ENCODE results near the gene TMTC2.
"Not testable (repeated sequence)": the region's sequence is repeated elsewhere in the genome, so short reads cannot be mapped to it uniquely, and the experiment has no call there.

TMTC2 gene

DNA sequence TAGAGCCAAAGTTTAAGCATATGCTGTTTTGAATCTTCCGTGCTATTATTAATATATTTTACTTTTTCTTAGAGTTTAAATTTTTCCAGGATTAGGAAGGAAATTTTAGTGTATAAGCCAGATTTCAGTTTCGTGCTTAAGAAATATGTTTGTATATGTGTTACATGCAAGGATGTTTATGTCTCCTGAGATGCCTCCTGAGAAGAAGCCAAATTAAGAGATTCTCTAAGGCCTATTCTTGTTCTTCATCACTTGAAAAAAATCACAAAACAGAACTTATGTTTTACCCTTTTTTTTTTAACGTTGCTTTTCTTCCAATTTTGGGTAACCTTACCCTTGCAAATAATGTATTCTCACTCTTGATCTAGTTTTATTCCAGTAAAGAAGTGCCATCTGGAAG, 412.7 kb downstream of the TMTC2 start:
- H3K27me3 ChIP-seq (ENCODE audit: control insufficient read depth, insufficient read depth, low read length), result no peaks in the 10 kb centered on the region
- no peak overlapping the region for H3K4me3 ChIP-seq (ENCODE audit: low read length)
- H3K9ac ChIP-seq (ENCODE audit: low read depth, low read length), result no peak overlapping the region

DNA sequence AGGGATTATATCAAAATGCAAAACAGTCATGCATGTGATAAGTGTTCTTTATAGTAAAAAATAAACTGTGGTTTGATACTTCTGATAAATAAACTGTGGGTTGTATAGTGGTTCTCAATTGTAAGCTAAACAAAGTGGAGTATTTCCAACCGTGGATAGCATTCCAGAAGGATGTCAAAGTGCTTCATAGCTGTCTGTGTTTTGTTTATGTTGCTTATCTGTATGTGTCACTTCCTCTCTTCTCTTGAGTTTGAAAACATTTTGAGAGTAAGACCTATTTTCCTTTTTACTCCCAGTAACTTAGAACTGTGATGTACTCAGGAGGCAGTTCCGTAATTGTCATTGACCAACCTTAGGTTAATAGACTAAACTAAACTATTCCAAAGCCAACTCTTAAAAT, 415.8 kb downstream of the TMTC2 start:
- H3K9ac ChIP-seq (ENCODE audit: low read depth, low read length), result no peak overlapping the region
- no peaks in the 10 kb centered on the region for H3K27me3 ChIP-seq (ENCODE audit: control insufficient read depth, insufficient read depth, low read length)
- no peaks in the 10 kb centered on the region for H3K9me3 ChIP-seq (replicated peaks; ENCODE audit: low read length)
- no peak overlapping the region for H3K4me3 ChIP-seq (ENCODE audit: low read length)
- no peaks in the 10 kb centered on the region for H3K36me3 ChIP-seq (ENCODE audit: insufficient read depth, low read length)
- no peak overlapping the region for H3K4me2 ChIP-seq (ENCODE audit: low read length)
- peaks cover 3% of the 10 kb centered on the region for H3K4me1 ChIP-seq (ENCODE audit: control insufficient read depth, insufficient read depth, low read length)

More for the DNA sequence above, 412.7 kb downstream of the TMTC2 start:
- Histone ChIP-seq H3K9me3 (replicated peaks; ENCODE audit: low read length) (no peaks in the 10 kb centered on the region), H3K4me1 (ENCODE audit: control insufficient read depth, insufficient read depth, low read length) (peaks cover 3% of the 10 kb centered on the region), H3K4me2 (ENCODE audit: low read length) (no peak overlapping the region), H3K36me3 (ENCODE audit: insufficient read depth, low read length) (no peaks in the 10 kb centered on the region)

DNA sequence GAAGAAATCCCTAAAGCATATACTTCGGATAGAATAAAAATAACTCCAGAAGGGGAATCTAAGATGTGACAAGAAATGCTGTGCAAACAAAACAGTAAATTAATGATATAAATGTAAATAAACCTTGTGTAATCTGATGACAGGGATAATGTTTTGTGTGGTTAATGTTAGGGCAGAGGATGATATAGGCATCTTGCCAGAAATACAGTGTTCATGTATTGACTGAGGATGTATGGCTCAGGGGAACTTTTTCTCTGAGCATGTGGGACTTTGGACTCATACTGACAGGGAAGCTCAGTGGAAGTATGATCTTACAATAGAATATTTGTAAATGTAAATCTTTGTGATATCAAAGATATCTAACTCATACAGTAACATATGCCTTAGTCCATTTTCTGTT, 420.2 kb downstream of the TMTC2 start:
- H3K9ac ChIP-seq (ENCODE audit: low read depth, low read length), result no peak overlapping the region

DNA sequence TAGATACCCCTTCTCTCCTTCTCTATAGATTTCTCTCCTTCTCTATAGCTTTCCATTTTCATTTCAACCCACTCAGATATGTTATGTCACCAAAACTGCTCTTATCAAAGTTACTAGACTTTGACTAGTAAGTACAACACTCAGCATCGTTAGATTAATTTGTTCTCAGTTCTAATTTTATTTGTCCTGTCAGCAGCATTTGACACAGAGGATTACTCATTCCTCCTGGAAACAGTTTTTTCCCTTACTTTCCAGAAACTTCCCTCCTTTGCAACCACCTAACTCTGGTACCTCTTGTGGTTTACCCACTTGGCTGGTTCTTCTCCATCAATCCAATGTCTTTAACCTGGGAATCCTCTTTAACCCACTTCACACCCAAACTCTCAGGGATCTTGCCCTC, 423.7 kb downstream of the TMTC2 start:
- no peaks in the 10 kb centered on the region for H3K27me3 ChIP-seq (ENCODE audit: control insufficient read depth, insufficient read depth, low read length)
- H3K9ac ChIP-seq (ENCODE audit: low read depth, low read length), result no peak overlapping the region
- H3K9me3 ChIP-seq (replicated peaks; ENCODE audit: low read length), result no peaks in the 10 kb centered on the region
- H3K36me3 ChIP-seq (ENCODE audit: insufficient read depth, low read length), result no peaks in the 10 kb centered on the region
- H3K4me3 ChIP-seq (ENCODE audit: low read length), result no peak overlapping the region
- no peak overlapping the region for H3K4me2 ChIP-seq (ENCODE audit: low read length)
- H3K4me1 ChIP-seq (ENCODE audit: control insufficient read depth, insufficient read depth, low read length), result no peaks in the 10 kb centered on the region

More for the DNA sequence above, 420.2 kb downstream of the TMTC2 start:
- Histone ChIP-seq H3K36me3 (ENCODE audit: insufficient read depth, low read length) (no peaks in the 10 kb centered on the region), H3K9me3 (replicated peaks; ENCODE audit: low read length) (no peaks in the 10 kb centered on the region), H3K27me3 (ENCODE audit: control insufficient read depth, insufficient read depth, low read length) (no peaks in the 10 kb centered on the region), H3K4me1 (ENCODE audit: control insufficient read depth, insufficient read depth, low read length) (peaks cover 3% of the 10 kb centered on the region), H3K4me2 (ENCODE audit: low read length) (no peak overlapping the region), H3K4me3 (ENCODE audit: low read length) (no peak overlapping the region)

DNA sequence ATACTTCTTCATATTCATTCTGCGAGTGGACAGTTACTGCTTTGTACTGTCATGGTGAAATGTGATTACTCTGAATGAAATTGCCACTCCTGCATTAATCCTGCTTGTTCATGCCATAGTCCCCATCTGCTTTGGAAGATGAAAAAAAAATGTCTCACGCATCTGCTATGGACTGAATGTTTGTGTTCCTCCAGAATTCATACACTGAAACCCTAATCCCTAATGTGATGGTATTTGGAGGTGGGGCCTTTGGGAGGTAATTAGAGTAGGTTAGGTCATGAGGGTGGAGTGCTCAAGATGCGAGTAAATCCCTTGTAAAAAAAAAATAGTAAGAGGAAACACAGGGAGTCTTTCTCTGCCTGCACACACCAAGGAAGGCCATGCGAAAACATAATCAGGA, 427.2 kb downstream of the TMTC2 start:
- no peaks in the 10 kb centered on the region for H3K27me3 ChIP-seq (ENCODE audit: control insufficient read depth, insufficient read depth, low read length)
- no peak overlapping the region for H3K9ac ChIP-seq (ENCODE audit: low read depth, low read length)
- no peak overlapping the region for H3K4me2 ChIP-seq (ENCODE audit: low read length)
- H3K9me3 ChIP-seq (replicated peaks; ENCODE audit: low read length), result no peaks in the 10 kb centered on the region
- no peaks in the 10 kb centered on the region for H3K36me3 ChIP-seq (ENCODE audit: insufficient read depth, low read length)
- H3K4me1 ChIP-seq (ENCODE audit: control insufficient read depth, insufficient read depth, low read length), result no peaks in the 10 kb centered on the region
- H3K4me3 ChIP-seq (ENCODE audit: low read length), result no peak overlapping the region

DNA sequence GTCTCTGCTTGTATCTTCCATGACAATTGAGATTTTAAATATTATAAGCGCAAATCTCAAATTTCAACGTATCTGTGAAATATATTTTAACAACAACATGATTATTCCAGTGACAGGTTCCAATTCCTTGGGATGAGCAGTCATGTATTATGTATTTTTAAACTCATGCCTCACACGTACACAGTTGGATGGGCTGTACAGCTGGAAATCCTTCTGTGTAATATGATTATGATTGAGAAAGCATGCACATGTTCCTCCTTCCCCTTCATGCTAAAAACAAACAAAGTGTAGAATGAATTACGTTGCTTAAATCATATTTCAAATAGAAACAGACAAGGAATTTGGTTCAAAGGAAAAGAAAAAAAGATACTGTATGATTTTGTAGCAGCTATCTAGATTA, 428.3 kb downstream of the TMTC2 start:
- H3K9ac ChIP-seq (ENCODE audit: low read depth, low read length), result no peak overlapping the region
- no peaks in the 10 kb centered on the region for H3K27me3 ChIP-seq (ENCODE audit: control insufficient read depth, insufficient read depth, low read length)
- no peaks in the 10 kb centered on the region for H3K9me3 ChIP-seq (replicated peaks; ENCODE audit: low read length)
- no peaks in the 10 kb centered on the region for H3K4me1 ChIP-seq (ENCODE audit: control insufficient read depth, insufficient read depth, low read length)
- H3K36me3 ChIP-seq (ENCODE audit: insufficient read depth, low read length), result no peaks in the 10 kb centered on the region
- no peak overlapping the region for H3K4me3 ChIP-seq (ENCODE audit: low read length)
- no peak overlapping the region for H3K4me2 ChIP-seq (ENCODE audit: low read length)

DNA sequence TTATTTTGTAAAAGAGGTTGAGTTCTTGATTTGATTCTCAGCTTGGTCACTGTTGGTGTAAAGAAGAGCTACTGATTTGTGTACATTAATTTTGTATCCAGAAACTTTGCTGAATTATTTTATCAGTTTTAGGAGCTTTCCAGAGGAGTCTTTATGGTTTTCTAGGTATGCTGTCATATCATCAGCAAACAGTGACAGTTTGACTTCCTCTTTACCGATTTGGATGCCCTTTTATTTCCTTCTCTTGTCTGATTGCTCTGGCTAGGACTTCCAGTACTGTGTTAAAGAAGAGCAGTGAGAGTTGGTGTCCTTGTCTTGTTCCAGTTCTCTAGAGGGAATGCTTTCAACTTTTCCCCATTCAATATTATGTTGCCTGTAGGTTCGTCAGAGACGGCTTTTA, 431.2 kb downstream of the TMTC2 start:
- H3K27me3 ChIP-seq (ENCODE audit: control insufficient read depth, insufficient read depth, low read length); H3K9ac ChIP-seq (ENCODE audit: low read depth, low read length); H3K36me3 ChIP-seq (ENCODE audit: insufficient read depth, low read length); H3K4me3 ChIP-seq (ENCODE audit: low read length); H3K4me1 ChIP-seq (ENCODE audit: control insufficient read depth, insufficient read depth, low read length); H3K9me3 ChIP-seq (replicated peaks; ENCODE audit: low read length); H3K4me2 ChIP-seq (ENCODE audit: low read length): not testable (repeated sequence)

DNA sequence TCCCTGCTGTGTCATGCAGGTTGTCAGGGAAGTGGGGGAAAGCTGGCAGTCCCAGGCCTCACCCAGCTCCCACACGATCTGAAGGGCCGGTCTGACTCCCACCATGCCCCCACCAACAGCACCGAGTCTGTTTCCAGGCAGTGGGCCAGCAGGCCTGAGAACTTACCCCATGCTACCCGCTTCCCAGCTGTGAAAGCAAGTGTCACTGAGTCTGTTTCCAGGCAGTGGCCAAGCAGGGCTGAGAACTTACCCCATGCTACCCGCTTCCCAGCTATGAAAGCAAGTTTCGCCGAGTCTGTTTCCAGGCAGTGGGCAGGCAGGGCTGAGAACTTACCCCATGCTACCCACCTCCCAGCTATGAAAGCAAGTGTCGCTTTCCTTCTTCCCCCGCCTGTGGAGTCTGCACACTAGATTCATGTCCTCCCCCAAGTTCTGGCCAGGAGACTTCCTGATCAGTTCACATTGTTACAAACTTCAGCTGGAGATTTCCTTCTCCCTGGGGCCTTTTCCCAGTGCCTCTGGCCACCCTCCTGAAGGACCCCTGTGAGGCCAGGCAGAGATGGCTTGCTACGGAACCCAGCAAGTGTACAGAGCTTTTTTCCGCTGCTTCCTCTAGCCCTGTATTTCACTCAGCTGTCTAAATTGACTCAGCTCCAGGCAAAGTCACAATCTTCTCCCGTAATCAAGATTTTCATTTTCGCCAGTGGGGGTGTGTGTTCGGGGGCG, 435.4 kb downstream of the TMTC2 start:
- no peaks in the 10 kb centered on the region for H3K4me1 ChIP-seq (ENCODE audit: control insufficient read depth, insufficient read depth, low read length)
- H3K27me3 ChIP-seq (ENCODE audit: control insufficient read depth, insufficient read depth, low read length), result no peaks in the 10 kb centered on the region
- peak overlapping the region; percentile 48 for H3K4me3 ChIP-seq (ENCODE audit: low read length)
- peak overlapping the region; percentile 73 for H3K4me2 ChIP-seq (ENCODE audit: low read length)
- no peaks in the 10 kb centered on the region for H3K36me3 ChIP-seq (ENCODE audit: insufficient read depth, low read length)
- H3K9me3 ChIP-seq (replicated peaks; ENCODE audit: low read length), result no peaks in the 10 kb centered on the region
- no peak overlapping the region for H3K9ac ChIP-seq (ENCODE audit: low read depth, low read length)

DNA sequence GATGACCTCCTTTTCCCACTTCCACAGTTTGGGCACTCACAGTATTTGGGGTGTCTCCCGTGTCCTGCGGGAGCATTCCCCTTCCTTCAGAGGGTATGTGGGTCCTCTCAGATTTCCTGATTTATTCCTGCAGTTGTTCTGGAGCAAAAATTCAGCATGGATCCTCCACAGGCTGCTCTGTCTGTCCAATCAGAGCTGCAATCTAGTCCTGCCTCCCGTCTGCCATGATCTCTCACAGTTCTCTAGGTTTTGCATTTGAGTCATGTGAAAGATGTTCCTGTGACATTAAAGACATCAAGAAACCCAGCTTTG, 435.9 kb downstream of the TMTC2 start:
- Histone ChIP-seq H3K4me1 (ENCODE audit: control insufficient read depth, insufficient read depth, low read length) (no peaks in the 10 kb centered on the region), H3K36me3 (ENCODE audit: insufficient read depth, low read length) (no peaks in the 10 kb centered on the region), H3K4me3 (ENCODE audit: low read length) (peak overlapping the region; percentile 48), H3K9me3 (replicated peaks; ENCODE audit: low read length) (no peaks in the 10 kb centered on the region), H3K27me3 (ENCODE audit: control insufficient read depth, insufficient read depth, low read length) (no peaks in the 10 kb centered on the region), H3K9ac (ENCODE audit: low read depth, low read length) (no peak overlapping the region), H3K4me2 (ENCODE audit: low read length) (peak overlapping the region; percentile 73)

DNA sequence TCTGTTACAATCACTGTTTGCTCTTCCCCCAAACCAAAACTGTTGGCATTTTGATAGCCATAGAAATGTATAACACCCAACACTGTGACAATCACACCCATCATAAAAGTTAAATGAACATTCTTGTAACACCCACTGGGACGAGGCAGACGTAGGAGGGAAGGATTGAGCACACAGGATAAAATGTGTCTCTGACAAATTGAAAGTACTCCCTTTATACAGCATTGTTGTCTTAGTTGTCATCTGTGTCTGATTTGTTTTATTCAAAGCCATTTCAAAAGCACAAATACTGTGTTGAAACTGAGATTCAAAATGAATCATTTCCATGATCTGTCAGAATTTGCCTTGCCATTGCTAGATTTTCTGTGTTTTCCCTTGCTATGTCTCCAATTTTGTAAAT, 436.3 kb downstream of the TMTC2 start:
- no peaks in the 10 kb centered on the region for H3K36me3 ChIP-seq (ENCODE audit: insufficient read depth, low read length)

DNA sequence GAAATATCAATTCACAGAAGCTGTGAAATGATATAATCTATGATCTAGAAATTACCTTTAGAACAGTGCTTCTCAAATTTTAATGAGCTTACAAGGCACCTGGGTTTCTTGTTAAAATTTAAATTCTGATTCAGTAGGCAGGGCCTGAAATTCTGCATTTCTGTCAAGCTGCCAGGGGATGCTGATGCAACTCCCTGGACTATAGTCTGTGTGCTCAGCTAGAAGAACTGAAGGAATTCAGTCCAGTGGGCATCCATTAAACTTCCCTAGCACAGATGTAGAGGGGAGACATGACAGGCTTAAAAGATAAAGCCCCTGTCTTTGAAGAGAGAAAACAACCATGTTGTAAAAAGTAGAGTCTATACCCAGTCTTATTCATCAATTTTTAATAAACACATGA, 441.8 kb downstream of the TMTC2 start:
- H3K36me3 ChIP-seq (ENCODE audit: insufficient read depth, low read length), result no peaks in the 10 kb centered on the region
- H3K4me3 ChIP-seq (ENCODE audit: low read length), result no peak overlapping the region
- no peak overlapping the region for H3K9ac ChIP-seq (ENCODE audit: low read depth, low read length)
- no peaks in the 10 kb centered on the region for H3K4me1 ChIP-seq (ENCODE audit: control insufficient read depth, insufficient read depth, low read length)
- H3K4me2 ChIP-seq (ENCODE audit: low read length), result no peak overlapping the region
- H3K27me3 ChIP-seq (ENCODE audit: control insufficient read depth, insufficient read depth, low read length), result no peaks in the 10 kb centered on the region
- H3K9me3 ChIP-seq (replicated peaks; ENCODE audit: low read length), result no peaks in the 10 kb centered on the region

More for the DNA sequence above, 436.3 kb downstream of the TMTC2 start:
- Histone ChIP-seq H3K9ac (ENCODE audit: low read depth, low read length) (no peak overlapping the region), H3K4me1 (ENCODE audit: control insufficient read depth, insufficient read depth, low read length) (no peaks in the 10 kb centered on the region), H3K4me2 (ENCODE audit: low read length) (peak overlapping the region; percentile 73), H3K27me3 (ENCODE audit: control insufficient read depth, insufficient read depth, low read length) (no peaks in the 10 kb centered on the region), H3K4me3 (ENCODE audit: low read length) (no peak overlapping the region), H3K9me3 (replicated peaks; ENCODE audit: low read length) (no peaks in the 10 kb centered on the region)

DNA sequence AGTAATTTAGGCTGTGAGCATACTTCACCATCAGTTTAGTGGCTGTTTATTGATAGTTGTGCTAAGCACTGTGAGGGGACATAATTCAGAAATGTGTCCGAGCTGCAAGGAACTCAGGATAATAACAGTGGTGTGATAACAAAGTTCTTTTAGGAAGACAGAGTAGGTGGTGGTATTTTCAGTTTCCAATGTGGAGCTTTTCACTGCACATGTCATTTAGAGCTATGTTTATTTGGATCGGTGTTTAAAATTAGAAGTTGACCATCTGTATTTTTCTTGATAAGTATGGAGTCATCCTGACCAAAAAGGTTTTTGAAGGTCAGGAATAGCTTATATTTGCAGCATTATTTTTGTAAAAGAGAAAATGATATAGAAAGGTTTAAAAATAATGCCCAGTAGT, 443.5 kb downstream of the TMTC2 start:
- Histone ChIP-seq H3K9me3 (replicated peaks; ENCODE audit: low read length) (no peaks in the 10 kb centered on the region), H3K4me2 (ENCODE audit: low read length) (no peak overlapping the region), H3K36me3 (ENCODE audit: insufficient read depth, low read length) (no peaks in the 10 kb centered on the region), H3K9ac (ENCODE audit: low read depth, low read length) (no peak overlapping the region), H3K4me1 (ENCODE audit: control insufficient read depth, insufficient read depth, low read length) (no peaks in the 10 kb centered on the region), H3K27me3 (ENCODE audit: control insufficient read depth, insufficient read depth, low read length) (no peaks in the 10 kb centered on the region), H3K4me3 (ENCODE audit: low read length) (no peak overlapping the region)

Measured in skeletal muscle satellite cell (primary cell).